Cerebellar cortex (tissue), 1 donor: ENCODE results near the gene THNSL1.
"Not testable (repeated sequence)": the region's sequence is repeated elsewhere in the genome, so short reads cannot be mapped to it uniquely, and the experiment has no call there.

ENCODE experiments used
- DNase-seq: peaks from one replicate; pipeline ENCODE4 v3.0.0-alpha.2; 2015; ENCODE audit warnings: low spot score

The THNSL1 gene, protein sequence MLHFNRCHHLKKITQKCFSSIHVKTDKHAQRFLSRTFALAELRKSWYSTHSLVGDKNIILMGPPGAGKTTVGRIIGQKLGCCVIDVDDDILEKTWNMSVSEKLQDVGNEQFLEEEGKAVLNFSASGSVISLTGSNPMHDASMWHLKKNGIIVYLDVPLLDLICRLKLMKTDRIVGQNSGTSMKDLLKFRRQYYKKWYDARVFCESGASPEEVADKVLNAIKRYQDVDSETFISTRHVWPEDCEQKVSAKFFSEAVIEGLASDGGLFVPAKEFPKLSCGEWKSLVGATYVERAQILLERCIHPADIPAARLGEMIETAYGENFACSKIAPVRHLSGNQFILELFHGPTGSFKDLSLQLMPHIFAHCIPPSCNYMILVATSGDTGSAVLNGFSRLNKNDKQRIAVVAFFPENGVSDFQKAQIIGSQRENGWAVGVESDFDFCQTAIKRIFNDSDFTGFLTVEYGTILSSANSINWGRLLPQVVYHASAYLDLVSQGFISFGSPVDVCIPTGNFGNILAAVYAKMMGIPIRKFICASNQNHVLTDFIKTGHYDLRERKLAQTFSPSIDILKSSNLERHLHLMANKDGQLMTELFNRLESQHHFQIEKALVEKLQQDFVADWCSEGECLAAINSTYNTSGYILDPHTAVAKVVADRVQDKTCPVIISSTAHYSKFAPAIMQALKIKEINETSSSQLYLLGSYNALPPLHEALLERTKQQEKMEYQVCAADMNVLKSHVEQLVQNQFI

DNA sequence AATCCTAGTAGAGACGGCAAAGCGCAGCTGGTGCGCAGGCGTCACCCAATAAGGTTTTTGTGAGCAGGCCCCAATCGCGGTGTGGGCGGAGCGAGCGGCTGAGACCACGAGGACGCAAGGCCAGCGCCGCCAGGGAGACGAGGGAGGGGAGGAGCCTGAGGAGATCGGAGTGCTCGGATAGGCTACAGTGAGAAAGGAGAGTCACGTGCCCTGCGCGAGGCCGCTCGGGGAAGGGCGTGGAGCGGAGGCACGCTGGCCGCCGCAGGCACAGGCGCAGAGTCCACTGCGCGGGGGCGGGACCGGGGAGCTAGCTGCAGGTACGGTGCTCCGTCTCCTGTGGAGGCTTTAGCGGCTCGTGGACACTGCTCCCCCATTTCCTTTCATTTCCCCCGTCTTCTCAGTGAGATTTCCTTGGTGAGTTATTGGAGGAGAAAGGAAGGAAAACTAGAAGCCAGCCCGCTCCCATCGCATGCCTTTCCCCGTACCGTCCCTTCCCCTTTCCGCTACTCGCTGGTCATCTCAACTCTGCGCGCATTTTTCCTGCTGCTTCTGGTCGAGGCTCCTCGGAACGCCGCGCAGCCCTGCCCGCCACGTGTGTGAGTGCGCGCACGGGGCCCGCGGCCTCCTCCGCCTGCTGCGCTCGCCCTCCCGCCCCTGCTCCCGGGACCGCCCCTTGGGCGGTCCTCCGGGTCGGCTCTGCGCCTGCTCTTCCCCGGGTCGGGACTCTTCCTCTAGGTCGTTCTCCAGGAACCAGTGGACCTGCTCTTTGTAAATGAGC, at the start of gene THNSL1:
Gene THNSL1 (plus strand): TSS at position 237 of the 778 bp plus-strand sequence. CDS start 6,612 bp downstream, outside the sequence.
- peak; percentile 99 for DNase-seq

DNA sequence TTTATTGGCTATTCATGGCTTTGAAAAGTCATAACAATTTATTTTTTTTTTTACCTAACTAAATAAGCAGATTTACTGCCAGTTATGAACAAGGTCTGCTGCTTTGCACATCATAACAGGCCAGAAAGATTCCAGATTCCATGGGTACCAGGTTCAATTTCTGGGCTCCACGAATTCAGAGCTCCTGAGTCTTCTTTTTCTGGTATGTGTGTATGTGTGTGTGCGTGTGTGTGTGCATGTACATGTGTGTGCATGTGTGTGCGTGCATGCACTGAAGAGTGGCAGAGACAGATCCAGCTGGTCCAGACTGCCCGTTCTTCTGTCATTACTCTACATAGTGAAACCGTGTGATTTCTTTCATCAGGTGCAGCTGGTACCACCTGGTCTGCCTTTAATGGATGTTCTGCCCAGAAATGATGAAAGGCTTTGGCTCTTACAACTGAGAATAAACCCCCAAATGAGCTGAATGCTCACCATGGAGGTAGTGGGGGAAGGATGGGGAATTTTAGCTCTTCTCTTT, 49.4 kb upstream of the THNSL1 start:
- DNase-seq = no peak

DNA sequence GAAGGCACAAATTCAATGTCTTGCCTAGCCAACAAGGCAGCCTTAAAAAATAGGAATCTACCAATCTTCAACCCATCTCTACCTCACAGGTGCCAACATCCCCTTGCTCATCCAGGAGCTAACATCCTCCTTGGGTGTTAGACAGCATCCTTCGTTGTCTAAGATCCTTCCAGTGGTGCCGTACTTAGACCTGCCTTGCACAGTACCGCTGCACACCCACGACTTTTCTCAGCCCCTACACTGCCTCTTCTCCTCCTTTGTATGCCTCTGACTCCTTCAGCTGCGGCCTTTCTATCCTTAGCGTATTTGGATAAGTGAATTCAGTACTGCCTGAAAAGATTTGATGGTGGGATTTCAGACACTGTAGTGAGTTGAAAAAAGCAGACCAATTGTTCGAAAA, 48.1 kb upstream of the THNSL1 start:
- no peak for DNase-seq

DNA sequence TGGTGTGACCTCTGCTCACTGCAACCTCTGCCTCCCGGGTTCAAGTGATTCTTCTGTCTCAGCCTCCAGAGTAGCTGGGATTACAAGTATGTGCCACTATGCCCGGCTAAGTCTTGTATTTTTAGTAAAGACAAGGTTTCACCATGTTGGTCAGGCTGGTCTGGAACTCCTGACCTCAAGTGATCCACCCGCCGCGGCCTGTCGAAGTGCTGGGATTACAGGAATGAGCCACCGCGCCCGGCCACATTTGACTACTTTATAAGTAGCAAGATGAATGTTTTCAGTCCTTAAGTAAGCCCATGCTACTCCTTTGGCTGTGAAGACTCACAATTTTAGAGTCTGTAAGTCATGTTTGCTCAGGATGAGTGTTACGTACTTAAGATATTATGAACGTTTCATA, 47.5 kb upstream of the THNSL1 start:
- not testable (repeated sequence) for DNase-seq

DNA sequence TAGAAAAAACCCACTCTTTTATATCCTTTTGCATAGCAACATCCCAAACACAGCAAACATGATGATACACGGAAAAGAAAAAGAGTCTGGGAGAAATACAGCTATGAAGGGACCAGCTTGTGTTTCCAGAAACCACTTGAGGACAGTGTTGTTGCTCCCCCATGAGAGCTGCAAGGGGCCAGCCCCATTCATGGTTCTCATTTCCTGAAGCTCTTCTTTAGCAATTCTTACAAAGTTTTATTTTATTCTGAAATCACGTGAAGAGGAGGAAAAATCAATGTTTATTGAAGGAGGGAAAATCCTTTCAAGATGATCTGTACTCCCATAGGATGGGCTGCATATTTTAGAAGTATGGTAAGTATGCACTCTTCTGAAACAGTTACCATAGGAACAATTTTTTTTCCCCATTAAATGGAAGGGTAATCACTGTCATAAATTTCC, 46.6 kb upstream of the THNSL1 start:
- no peak for DNase-seq

DNA sequence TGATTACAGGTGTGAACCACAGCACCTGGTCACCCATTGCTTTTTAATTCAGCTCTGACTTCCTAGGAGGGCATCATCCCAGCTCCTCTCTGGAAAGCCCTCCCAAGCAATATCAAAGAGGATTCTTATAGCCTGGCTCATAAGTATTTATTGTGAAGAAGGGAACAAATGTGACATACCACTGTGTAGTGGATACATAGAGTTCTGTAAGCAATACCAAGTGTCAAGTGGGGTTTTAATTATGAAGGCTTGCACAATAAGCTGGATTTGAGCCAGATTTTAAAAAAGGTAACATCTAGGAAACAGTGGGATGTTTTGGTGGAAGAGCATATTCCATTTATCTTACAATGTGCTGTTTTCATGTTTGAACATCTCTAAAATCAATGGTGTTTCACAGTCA, 45.0 kb upstream of the THNSL1 start:
- no peak for DNase-seq

DNA sequence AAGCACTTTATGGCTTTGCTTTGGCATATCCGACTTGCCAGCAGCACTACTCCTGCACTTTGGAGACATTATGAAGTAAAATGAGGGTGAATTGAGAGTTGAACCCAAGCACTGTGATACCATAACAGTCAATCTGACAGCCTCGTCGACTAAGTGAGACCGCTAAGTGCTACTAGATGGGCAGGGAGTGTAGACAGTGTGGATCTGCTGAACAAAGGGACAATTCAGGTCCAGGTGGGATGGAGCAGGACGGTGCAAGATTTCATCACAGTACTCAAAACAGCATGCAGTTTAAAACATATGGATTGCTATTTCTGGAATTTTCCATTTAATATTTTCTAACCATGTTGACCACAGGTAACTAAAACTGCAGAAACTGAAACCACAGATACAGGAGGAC, 43.2 kb upstream of the THNSL1 start:
- no peak for DNase-seq

DNA sequence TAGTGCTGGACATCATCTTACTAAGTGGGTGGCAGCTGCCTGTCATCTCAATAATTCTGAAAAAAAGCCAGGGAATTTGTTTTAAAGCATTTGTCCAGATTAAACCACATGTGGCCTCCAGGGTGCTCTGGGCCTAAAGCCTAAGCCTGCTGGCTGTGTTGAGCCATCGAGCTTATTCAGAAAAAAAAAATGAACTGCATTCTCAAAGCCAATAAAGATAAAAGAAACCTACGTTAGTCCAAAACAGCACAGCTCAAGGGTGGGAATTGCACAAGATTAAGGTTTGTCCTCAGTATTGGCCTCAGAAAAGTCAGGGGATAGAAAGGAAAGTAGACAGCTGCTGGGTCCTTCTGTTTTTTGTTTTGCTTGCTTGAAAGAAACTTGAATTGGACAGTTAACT, 41.4 kb upstream of the THNSL1 start:
- DNase-seq = no peak

DNA sequence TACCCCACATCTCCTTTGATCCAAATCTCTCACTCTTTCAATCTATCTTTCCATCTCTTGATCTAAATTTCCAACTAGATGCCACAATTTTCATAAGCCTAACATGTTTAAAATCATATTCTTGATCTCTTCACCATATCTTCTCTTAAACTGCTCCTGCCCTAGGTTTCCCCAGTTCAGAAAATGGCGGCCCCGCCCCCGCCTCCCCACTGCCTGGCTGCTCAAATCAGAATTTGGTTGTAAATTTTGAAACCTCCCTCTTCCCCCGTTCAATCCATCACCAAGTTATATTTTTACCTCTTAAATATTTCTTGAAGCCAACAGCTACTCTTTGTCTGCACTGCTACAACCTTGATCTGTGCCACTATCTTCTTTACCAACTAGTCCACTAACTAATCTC, 36.7 kb upstream of the THNSL1 start:
- DNase-seq = no peak

DNA sequence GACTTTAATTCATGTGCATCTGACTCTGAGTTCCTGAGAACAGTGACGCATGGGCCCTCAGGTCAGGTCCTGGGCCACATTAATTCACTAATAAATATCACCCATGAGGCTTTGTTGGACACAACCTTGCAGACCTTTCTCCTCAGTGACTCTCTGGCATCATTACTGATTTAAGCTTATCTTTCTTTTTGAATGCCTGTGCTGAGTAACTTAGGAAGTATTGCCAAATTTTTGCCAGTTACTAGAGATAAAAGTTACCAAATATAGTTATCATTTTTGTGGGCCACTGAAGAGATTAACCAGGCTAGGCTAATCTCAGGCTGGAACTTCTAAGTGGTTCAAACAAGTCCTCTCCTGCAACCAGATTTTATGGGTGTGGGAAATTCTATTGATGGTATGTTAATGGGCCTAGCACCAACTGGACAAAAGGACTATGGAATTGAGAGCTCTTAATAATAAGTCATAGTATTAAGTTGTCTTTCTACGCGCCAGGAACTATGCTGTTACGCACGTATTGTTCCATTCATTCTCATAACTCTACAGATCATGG, 35.2 kb upstream of the THNSL1 start:
- DNase-seq = no peak

DNA sequence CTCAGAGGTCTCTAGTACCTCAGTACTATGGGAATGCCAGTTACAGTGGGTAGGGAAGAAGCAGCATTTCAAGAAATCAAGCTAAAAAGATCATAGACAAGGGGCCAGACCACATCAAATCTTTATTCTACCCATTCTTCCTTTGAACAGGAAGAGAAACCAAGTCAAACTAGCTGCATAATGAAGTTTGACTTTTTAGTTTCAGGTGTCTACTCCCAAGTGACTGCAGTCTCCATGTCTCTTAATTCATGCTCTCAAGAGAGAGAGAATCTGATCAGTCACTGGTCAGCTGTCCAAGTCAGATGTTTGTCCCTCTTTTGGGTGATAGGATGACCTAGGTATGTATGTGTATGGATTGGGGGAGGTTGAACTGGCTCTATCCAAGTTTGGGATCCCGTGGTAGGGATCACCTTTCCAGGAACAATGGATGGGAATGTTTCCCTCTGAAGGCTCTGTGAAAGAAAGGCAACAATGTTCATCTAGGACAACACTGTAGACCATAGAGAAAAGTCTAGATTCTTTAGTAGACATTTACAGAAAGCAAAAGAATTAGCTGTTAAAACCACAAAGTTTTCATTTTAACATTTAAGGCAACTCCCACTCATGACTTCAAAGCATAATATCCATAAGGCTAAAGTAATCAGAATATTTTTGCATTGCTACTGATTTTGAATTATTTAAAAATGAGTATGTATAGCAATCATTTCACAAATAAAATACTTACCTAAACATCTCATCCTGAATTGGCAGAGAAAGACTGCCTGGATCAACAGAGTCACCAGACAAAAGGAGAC, 33.9 kb upstream of the THNSL1 start:
- DNase-seq = no peak

DNA sequence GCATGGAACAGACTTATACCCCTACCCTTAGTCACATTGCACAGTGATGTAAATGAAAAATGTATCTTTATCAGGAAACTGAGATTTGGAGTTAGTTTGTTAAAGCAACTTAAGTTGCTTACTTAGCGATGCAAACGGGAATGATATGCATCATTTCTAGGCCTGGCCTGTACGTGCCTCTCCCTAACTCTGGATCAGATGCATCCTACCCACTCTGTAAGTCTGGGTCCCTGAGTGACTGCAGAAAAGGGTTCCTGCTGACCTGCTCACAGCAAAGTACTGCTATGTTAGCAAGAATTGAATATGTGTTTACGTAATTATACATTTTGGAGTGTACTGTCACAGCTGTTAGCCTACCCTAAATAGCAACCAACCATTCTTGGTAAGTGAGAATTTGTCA, 33.3 kb upstream of the THNSL1 start:
- no peak for DNase-seq

DNA sequence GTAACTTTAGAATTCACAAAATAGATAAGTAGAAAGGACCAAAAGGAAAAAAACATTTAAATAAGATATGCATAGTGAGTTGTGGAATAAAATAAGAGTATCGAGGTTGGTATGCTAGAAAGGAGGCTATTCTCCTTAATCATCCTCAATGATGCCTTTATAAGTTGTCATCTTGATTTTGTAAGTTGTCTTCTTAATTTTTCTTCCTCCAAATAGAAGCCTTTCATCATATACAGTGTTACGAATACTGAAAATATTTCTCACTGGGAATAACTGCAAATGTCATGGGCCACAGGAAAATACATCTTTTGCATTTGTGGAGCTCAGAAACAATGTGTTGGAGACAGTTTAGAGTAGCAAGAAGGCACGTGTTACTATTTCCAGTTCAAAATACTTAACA, 32.5 kb upstream of the THNSL1 start:
- DNase-seq = no peak

DNA sequence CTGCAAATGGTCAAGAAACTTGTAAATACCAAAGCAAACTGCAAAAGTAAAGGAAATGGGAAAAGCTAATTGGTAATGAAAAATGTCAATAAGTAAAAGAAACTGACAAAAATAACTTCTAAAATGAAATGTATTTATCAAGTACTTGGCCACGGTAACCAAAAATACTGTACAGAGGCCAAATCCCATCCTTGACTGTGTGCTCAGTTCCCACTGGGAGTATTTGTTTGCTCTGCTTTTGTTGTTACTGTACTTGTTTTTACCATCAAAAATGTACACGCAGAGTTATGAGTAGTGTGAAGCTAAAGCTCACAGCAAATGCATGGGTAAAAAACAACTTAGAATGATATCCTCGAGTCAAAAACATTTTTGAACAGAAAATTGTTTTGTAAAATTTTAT, 31.5 kb upstream of the THNSL1 start:
- DNase-seq = no peak

DNA sequence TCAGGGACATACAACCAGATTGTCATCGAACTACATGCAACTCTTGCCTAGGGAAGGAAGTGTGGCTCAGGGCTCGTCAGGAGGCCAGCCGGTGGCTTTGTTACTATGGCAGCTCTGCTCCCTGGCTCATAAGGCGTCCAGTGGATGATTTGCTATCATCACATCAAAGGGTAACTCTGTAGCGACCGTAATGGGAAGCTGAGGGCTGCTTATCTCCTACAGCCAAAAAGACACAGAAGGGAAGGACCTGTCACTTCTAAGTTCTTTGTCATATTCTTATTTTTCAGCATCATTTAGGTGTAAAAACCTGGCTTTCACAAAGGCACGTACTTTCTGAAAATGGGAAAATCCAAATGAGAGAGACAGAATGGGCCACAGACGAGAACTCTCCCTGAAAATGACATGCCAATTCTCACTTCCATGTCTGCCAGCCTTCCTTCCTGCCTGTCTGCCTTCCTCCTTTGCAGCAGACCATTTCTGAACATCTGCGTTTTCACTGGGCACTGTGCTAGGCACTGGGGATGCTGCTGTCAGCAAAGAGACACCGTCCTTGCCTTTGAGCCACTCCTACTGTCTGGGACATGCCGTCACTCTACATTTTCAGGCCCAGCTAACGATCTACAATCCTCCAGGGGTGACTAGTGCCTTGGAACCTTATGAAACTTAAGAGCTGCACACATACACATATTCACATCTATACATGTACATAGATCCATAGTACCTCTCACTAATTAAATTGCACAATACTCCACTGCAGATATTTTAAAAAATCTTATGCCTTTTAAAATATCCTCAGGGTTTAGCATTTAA, 27.4 kb upstream of the THNSL1 start:
- no peak for DNase-seq

DNA sequence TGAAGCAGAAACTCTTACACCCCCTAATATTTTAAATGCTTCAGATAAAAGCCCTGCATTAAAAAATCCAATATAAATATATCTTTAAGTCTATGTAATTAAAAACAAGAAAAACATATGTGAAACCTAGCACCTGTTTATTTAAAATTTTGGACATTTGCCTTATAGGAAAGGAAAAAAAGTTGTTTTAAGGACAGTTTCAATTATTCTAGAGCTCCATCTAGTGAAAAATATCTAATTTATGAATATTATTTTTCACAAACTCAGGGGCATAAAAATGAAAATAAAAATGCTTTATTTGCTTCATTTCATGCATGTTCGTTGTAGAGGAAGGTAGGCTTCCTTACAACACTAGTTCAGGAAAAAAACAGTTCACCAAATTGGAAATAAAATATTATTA, 26.5 kb upstream of the THNSL1 start:
- DNase-seq = no peak

DNA sequence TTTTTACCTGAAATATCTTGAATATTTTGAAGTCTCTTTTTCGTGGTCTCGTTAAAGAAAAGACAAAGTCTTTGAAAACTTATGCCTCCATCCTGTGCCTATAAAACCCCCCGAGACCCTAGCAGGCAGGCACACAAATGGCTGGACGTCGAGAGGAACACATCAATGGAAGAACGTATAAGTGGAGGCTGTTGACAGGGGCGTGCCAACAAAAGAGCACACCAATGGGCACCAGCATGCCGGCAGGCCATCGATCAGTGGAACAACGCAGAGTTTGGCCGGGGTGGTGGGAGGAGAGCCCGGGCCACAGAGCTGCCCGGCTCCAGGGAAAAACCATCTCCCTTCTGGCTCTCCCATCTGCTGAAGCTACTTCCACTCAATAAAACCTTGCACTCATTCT, 25.1 kb upstream of the THNSL1 start:
- DNase-seq = no peak

DNA sequence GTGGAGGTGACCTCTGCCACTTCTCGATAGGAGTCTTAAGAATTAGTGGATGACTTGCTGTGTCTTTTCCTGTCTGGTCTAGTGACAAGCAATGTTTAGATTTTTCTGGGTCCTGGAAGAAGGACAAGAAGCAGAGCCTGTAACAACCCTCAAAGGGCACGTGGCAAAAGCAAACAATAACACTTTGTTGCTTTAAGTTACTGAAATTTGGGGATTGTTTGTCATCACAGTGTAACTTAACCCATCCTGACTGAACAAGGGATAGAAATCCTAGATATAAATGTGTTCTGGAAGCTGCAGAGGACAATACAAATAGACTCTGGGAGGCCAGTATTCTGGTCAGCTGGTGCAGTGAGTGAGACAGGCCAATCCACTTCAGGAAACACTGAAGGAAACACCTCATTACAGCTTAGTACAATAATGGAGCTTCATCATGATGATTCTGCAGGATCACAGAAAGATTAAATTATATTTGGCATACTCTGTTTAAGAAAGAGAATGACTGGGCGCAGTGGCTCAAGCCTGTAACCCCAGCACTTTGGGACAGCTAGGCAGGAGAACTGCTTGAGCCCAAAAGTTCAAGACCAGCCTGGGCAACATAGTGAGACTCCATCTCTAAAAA, 23.8 kb upstream of the THNSL1 start:
- DNase-seq = no peak

DNA sequence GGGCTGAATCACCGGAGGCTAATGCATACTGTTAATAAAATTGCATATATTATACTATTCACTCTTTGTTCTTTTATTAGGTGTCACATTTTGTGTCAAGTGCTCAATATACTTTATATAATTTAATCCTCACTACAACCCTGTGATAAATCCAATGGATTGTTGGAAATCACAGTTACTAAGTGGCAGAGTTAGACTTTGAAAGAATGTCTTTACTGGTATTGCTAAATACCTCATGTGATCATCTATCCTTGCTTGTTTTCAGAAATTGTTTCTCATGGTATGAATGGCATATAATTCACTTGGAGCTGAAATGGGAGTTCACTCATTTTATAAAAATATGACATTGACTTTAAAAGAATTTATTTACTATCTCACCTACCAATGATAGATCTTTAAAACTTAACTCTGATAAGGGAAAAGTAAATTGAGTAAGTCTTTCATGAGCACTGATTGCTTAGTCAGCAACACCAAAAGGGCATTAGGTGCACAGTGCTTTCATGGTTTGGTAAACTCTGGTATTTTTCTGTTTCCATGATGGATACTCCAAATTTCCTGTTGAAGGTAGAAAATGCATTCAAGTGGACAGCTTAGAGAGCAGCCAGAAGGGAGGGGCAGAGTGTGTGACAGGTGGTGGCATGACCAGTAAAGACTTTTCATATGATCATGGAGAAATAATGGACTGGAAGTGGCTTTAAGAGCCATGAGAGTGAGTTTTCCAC, 23.0 kb upstream of the THNSL1 start:
- DNase-seq = no peak
